ENCODE results near the gene BFSP2. TPM values are rescaled to one million over a fixed set of nuclear protein-coding genes. Genes with fewer than 3 reads are reported as not detected.

The BFSP2 gene
- total RNA-seq (ENCODE audit: unreplicated experiment), result not detected
- long read RNA-seq, result 0 reads

- no peak within 1 kb of the TSS for H3K27ac Mint-ChIP-seq (ENCODE audit: unreplicated experiment)
- H3K36me3 Mint-ChIP-seq (ENCODE audit: low read depth, unreplicated experiment), result peaks cover 4% of the 10 kb centered on the region
- TF ChIP-seq CTCF (IDR thresholded peaks at IDR 0.05; ENCODE audit: unreplicated experiment), result no peak
- peaks cover 8% of the 10 kb centered on the region for H3K27me3 Mint-ChIP-seq (ENCODE audit: unreplicated experiment)
- no peaks in the 10 kb centered on the region for H3K9me3 Mint-ChIP-seq (ENCODE audit: unreplicated experiment)
- H3K4me3 Mint-ChIP-seq (ENCODE audit: unreplicated experiment), result no peak within 1 kb of the TSS
- no peak for DNase-seq (ENCODE audit: low spot score)
- H3K4me1 Mint-ChIP-seq (ENCODE audit: unreplicated experiment), result peaks cover 4% of the 10 kb centered on the region
These were observed at the start of gene BFSP2 for GRCh38 chr3:133400006-133400515. Gene BFSP2, plus strand, starts transcription at chr3:133400056. Its CDS starts 28 bp downstream, at chr3:133400084.

- H3K27me3 Mint-ChIP-seq (ENCODE audit: unreplicated experiment), result no peaks in the 10 kb centered on the region
- H3K27ac Mint-ChIP-seq (ENCODE audit: unreplicated experiment), result no peak overlapping the region
- no peaks in the 10 kb centered on the region for H3K36me3 Mint-ChIP-seq (ENCODE audit: low read depth, unreplicated experiment)
- H3K4me1 Mint-ChIP-seq (ENCODE audit: unreplicated experiment), result no peaks in the 10 kb centered on the region
- no peak overlapping the region for H3K4me3 Mint-ChIP-seq (ENCODE audit: unreplicated experiment)
- H3K9me3 Mint-ChIP-seq (ENCODE audit: unreplicated experiment), result no peaks in the 10 kb centered on the region
- TF ChIP-seq CTCF (IDR thresholded peaks at IDR 0.05; ENCODE audit: unreplicated experiment), result no peak
- no peak for DNase-seq (ENCODE audit: low spot score)
These were observed 45.1 kb upstream of the BFSP2 start for GRCh38 chr3:133354721-133355120.

- no peak for DNase-seq (ENCODE audit: low spot score)
- no peak for TF ChIP-seq CTCF (IDR thresholded peaks at IDR 0.05; ENCODE audit: unreplicated experiment)
- no peaks in the 10 kb centered on the region for H3K9me3 Mint-ChIP-seq (ENCODE audit: unreplicated experiment)
- peaks cover 7% of the 10 kb centered on the region for H3K4me1 Mint-ChIP-seq (ENCODE audit: unreplicated experiment)
- no peak overlapping the region for H3K27ac Mint-ChIP-seq (ENCODE audit: unreplicated experiment)
- H3K36me3 Mint-ChIP-seq (ENCODE audit: low read depth, unreplicated experiment), result no peaks in the 10 kb centered on the region
- H3K27me3 Mint-ChIP-seq (ENCODE audit: unreplicated experiment), result no peaks in the 10 kb centered on the region
- no peak overlapping the region for H3K4me3 Mint-ChIP-seq (ENCODE audit: unreplicated experiment)
These were observed 39.4 kb upstream of the BFSP2 start for GRCh38 chr3:133360476-133360875.

- DNase-seq (ENCODE audit: low spot score), result no peak
- no peaks in the 10 kb centered on the region for H3K36me3 Mint-ChIP-seq (ENCODE audit: low read depth, unreplicated experiment)
- H3K4me1 Mint-ChIP-seq (ENCODE audit: unreplicated experiment), result peaks cover 7% of the 10 kb centered on the region
- no peaks in the 10 kb centered on the region for H3K9me3 Mint-ChIP-seq (ENCODE audit: unreplicated experiment)
- H3K4me3 Mint-ChIP-seq (ENCODE audit: unreplicated experiment), result no peak overlapping the region
- TF ChIP-seq CTCF (IDR thresholded peaks at IDR 0.05; ENCODE audit: unreplicated experiment), result no peak
- no peaks in the 10 kb centered on the region for H3K27me3 Mint-ChIP-seq (ENCODE audit: unreplicated experiment)
- H3K27ac Mint-ChIP-seq (ENCODE audit: unreplicated experiment), result no peak overlapping the region
These were observed 38.8 kb upstream of the BFSP2 start for GRCh38 chr3:133361011-133361410.

- no peak overlapping the region for H3K27ac Mint-ChIP-seq (ENCODE audit: unreplicated experiment)
- no peaks in the 10 kb centered on the region for H3K9me3 Mint-ChIP-seq (ENCODE audit: unreplicated experiment)
- H3K4me3 Mint-ChIP-seq (ENCODE audit: unreplicated experiment), result no peak overlapping the region
- H3K4me1 Mint-ChIP-seq (ENCODE audit: unreplicated experiment), result peaks cover 7% of the 10 kb centered on the region
- H3K36me3 Mint-ChIP-seq (ENCODE audit: low read depth, unreplicated experiment), result no peaks in the 10 kb centered on the region
- no peaks in the 10 kb centered on the region for H3K27me3 Mint-ChIP-seq (ENCODE audit: unreplicated experiment)
- TF ChIP-seq CTCF (IDR thresholded peaks at IDR 0.05; ENCODE audit: unreplicated experiment), result no peak
- no peak for DNase-seq (ENCODE audit: low spot score)
These were observed 38.4 kb upstream of the BFSP2 start for GRCh38 chr3:133361435-133361834.
